H4 (cell line): ENCODE measurements around the gene OR2A2. TPM values are rescaled to one million over a fixed set of nuclear protein-coding genes. Genes with fewer than 3 reads are reported as not detected.

ENCODE experiments used
- DNase-seq: peaks from one replicate; pipeline ENCODE4 v3.0.0-alpha.2; 2015; ENCODE audit warnings: low spot score
- total RNA-seq: library from RNA; depleted of rRNA; stranded (reverse); fragments of >200 nt; shearing (Covaris generic); gene quantifications from 2 replicates; pipeline ENCODE4 v1.2.3, GENCODE V29; 2014; rRNA removed

The OR2A2 gene
- total RNA-seq, 1 experiment from 2014 or later: not detected

DNA sequence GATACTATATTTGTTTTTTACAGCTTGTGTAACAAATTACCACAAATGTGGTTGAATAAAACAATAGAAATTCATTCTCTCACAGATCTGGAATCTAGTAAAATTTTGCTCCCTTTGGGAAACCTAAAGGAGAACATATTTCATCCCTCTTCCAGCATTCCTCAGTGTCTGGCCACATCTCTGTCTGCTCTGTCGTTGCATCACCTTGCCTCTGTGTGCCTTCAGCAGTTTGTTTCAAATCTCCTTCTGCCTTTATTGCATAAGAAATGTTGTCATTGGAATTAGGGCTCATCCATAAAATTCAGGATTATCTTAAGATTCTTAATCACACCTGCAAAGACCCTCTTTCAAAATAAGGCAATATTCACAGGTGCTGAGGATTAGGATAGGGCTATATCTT lies 28.1 kb downstream of the OR2A2 start:
- DNase-seq: no peak

GRCh38 chr7:144142187-144142586 lies 32.8 kb downstream of the OR2A2 start:
- no peak for DNase-seq

DNA sequence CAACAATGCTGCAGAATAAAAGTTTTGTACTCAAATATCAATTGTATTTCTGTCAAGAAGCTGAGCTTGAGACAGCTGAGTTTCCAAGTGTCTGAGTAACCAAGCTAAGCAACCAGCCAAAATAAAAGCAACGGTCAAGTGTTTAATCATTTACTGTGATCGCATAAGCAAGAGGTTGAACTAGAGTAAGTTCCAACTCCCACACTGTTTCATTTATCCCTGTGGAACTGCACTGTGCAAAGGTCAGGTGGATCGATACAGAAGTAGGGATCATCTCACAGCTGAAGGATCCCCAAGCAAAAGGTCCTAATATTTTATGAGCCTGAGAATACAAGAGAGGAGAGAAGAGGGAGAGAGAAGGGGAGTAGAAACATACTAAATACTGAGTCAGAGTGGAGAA lies 35.0 kb downstream of the OR2A2 start:
- DNase-seq: no peak

DNA sequence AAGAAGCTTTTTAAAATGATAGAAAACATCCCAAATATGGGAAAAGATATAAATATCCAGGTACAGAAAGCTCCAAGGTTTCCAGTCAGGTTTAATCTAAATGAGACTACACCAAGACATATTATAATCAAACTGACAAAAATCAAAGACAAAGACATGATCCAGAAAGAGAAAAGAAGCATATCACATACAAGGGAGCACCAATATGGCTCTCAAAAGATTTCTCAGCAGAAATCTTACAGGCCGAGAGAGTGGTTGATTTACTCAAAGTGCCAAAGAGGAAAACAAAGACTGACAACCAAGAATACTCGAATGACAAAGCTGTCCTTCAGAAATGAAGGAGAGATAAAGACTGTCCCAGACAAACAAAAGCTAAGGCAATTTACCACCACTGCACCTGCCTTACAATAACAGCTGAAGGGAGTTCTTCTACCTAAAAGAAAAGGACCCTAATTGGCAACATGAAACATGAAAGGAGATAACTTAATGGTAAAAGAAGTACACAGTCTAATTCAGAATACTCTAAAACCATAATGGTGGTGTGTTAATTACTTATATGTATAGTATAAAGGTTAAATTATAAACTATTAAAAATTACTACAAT lies 38.9 kb downstream of the OR2A2 start:
- DNase-seq: no peak

- DNase-seq: no peak
These were observed 49.5 kb downstream of the OR2A2 start for GRCh38 chr7:144158861-144159260.

Other genes with a start within 250 kb of the OR2A2 start
- 37.6 and 58.3 TPM in 2 replicates for gene TCAF1, start 207.4 kb upstream of the OR2A2 start, total RNA-seq
- gene OR2F2, start 174.3 kb upstream of the OR2A2 start, total RNA-seq: not detected in 2 replicates
- not detected in 2 replicates for gene OR2F1, start 154.7 kb upstream of the OR2A2 start, total RNA-seq
- not detected in 2 replicates for gene OR6B1, start 109.3 kb upstream of the OR2A2 start, total RNA-seq
- gene OR2A5, start 60.6 kb upstream of the OR2A2 start, total RNA-seq: not detected in 2 replicates
- not detected in 2 replicates for gene OR2A25, start 39.8 kb upstream of the OR2A2 start, total RNA-seq
- not detected in 2 replicates for gene OR2A12, start 23.3 kb upstream of the OR2A2 start, total RNA-seq
- not detected in 2 replicates for gene OR2A14, start 13.6 kb downstream of the OR2A2 start, total RNA-seq
- gene CTAGE4, start 73.9 kb downstream of the OR2A2 start, total RNA-seq: 0.15 and 0.16 TPM in 2 replicates
- gene ARHGEF35, start 86.2 kb downstream of the OR2A2 start, total RNA-seq: 0.43 and 0.93 TPM in 2 replicates
- gene OR2A42, start 130.0 kb downstream of the OR2A2 start, total RNA-seq: not detected in 2 replicates
- gene OR2A7, start 155.2 kb downstream of the OR2A2 start, total RNA-seq: not detected in 2 replicates
- gene CTAGE8, start 159.7 kb downstream of the OR2A2 start, total RNA-seq: 0.16 and 0.17 TPM in 2 replicates
- not detected in 2 replicates for gene OR2A1, start 202.8 kb downstream of the OR2A2 start, total RNA-seq
- 2.2 and 2.3 TPM in 2 replicates for gene ARHGEF5, start 245.8 kb downstream of the OR2A2 start, total RNA-seq